OCI-LY7 (cell line): ENCODE results near the gene SMAD6. TPM values are rescaled to one million over a fixed set of nuclear protein-coding genes. Genes with fewer than 3 reads are reported as not detected.

Source experiments
- BruUV-seq: library from RNA; stranded (reverse); fragments of 400-500 nt; replicated peaks from 2 replicates; lab custom pipeline; 2021; lab: Mats Ljungman, UMichigan
- CTCF ChIA-PET: fragments of 300-600 bp; sonication (Branson Sonifier 250); formaldehyde crosslinking; loops from one replicate; lab custom pipeline; 2022; ENCODE audit warnings: antibody characterized with exemption; ENCODE audit not compliant: unreplicated experiment; lab: Charles Lee
- POLR2A ChIA-PET: fragments of 300-600 bp; sonication (Branson Sonifier 250); formaldehyde crosslinking; loops from one replicate; lab custom pipeline; 2022; ENCODE audit warnings: antibody characterized with exemption; lab: Charles Lee
- DNase-seq: peaks from one replicate; pipeline ENCODE4 v3.0.0-alpha.2; 2015; ENCODE audit warnings: low spot score
- H2AFZ ChIP-seq: fragments of 200-600 bp; sonication (generic), shearing (Covaris generic); 2 replicates; pipeline ENCODE4 v1.6.1; 2014; ENCODE audit warnings: mild to moderate bottlenecking, antibody characterized with exemption, low read length, moderate library complexity
- H3K27ac ChIP-seq: fragments of 200-600 bp; sonication (generic); 2 replicates; pipeline ENCODE4 v1.5.1; 2014; ENCODE audit warnings: mixed run types, low read depth, mild to moderate bottlenecking, moderate library complexity, low read length, inconsistent platforms; ENCODE audit not compliant: poor library complexity, severe bottlenecking
- H3K36me3 ChIP-seq: fragments of 200-600 bp; sonication (generic); 2 replicates; pipeline ENCODE4 v1.6.1; 2014; ENCODE audit warnings: mild to moderate bottlenecking, antibody characterized with exemption, low read length, moderate library complexity, mixed read lengths; ENCODE audit not compliant: insufficient read depth
- H3K4me1 ChIP-seq: fragments of 200-600 bp; sonication (generic); 2 replicates; pipeline ENCODE4 v1.5.1; 2014; ENCODE audit warnings: mild to moderate bottlenecking, low read length; ENCODE audit not compliant: insufficient read depth, poor library complexity, severe bottlenecking
- H3K4me2 ChIP-seq: fragments of 200-600 bp; sonication (generic); 2 replicates; pipeline ENCODE4 v1.6.1; 2014; ENCODE audit warnings: mild to moderate bottlenecking, low read length
- H3K4me3 ChIP-seq: fragments of 200-600 bp; sonication (generic); 2 replicates; pipeline ENCODE4 v1.5.1; 2014; ENCODE audit warnings: mild to moderate bottlenecking, low read depth, low read length; ENCODE audit not compliant: poor library complexity, severe bottlenecking
- H3K79me2 ChIP-seq: fragments of 200-600 bp; sonication (generic); 2 replicates; pipeline ENCODE4 v1.6.1; 2016; ENCODE audit warnings: low read depth, mild to moderate bottlenecking, low read length, moderate library complexity, mixed read lengths; ENCODE audit not compliant: insufficient read depth
- H3K9me2 ChIP-seq: fragments of 200-600 bp; sonication (generic); 2 replicates; pipeline ENCODE4 v1.6.1; 2016; ENCODE audit warnings: mild to moderate bottlenecking, low read length, mixed read lengths; ENCODE audit not compliant: insufficient read depth
- H3K9me3 ChIP-seq: fragments of 200-600 bp; sonication (generic); 2 replicates; pipeline ENCODE4 v1.6.1; 2014; ENCODE audit warnings: mild to moderate bottlenecking, mixed run types, low read length, mixed read lengths
- H4K20me1 ChIP-seq: fragments of 200-600 bp; sonication (generic); 2 replicates; pipeline ENCODE4 v1.6.1; 2014; ENCODE audit warnings: mild to moderate bottlenecking, antibody characterized with exemption, low read length, moderate library complexity, mixed read lengths; ENCODE audit not compliant: insufficient read depth
- CTCF ChIP-seq: fragments of 200-600 bp; sonication (generic); conservative IDR thresholded peaks from 2 replicates; pipeline ENCODE4 v1.5.1; 2014; ENCODE audit warnings: mild to moderate bottlenecking, antibody characterized with exemption, low read length, moderate library complexity, mixed read lengths
- EZH2phosphoT487 ChIP-seq: fragments of 200-600 bp; sonication (generic); IDR thresholded peaks from 2 replicates; pipeline ENCODE4 v1.6.1; 2018; ENCODE audit warnings: low read depth, borderline replicate concordance, mild to moderate bottlenecking, mixed run types, antibody characterized with exemption, low read length, moderate library complexity, mixed read lengths
- intact Hi-C: fragments of 100-400 bp; cut with micrococcal nuclease; formaldehyde crosslinking; loops from one replicate; pipeline ENCODE4 v1.10.0; 2022; ENCODE audit not compliant: unreplicated experiment
- total RNA-seq, 2 experiments: library from RNA; depleted of rRNA in 1 of 2; stranded (reverse); fragments of >200 nt in 1 of 2; shearing (Covaris generic) in 1 of 2; gene quantifications; 2 replicates each; pipeline ENCODE4 v1.2.3, GENCODE V29; 2014 to 2022

Gene SMAD6
- total RNA-seq, 2 experiments from 2014 or later, result 14.6 to 16.1 TPM

- H3K27ac ChIP-seq, result no peak overlapping the region
- H4K20me1 ChIP-seq, result no peaks in the 10 kb centered on the region
- H3K4me1 ChIP-seq, result peaks cover 15% of the 10 kb centered on the region
- no peaks in the 10 kb centered on the region; the same call in 1 of the 2 replicates for H3K36me3 ChIP-seq
- no peak overlapping the region for H2AFZ ChIP-seq
- no peak overlapping the region for H3K4me2 ChIP-seq
- TF ChIP-seq EZH2phosphoT487, result no peak
- TF ChIP-seq CTCF, result no peak
- H3K9me2 ChIP-seq, result no peaks in the 10 kb centered on the region
- ChIA-PET POLR2A (no interaction called here), CTCF (no interaction called here)
- DNase-seq, result no peak
- no peaks in the 10 kb centered on the region for H3K79me2 ChIP-seq
- intact Hi-C loops, result no loop called here
- H3K9me3 ChIP-seq, result 0 out of 2 replicates have a peak, but pooled peaks cover 5% of the 10 kb centered on the region
- BruUV-seq, result no TSS peak
- no peak overlapping the region for H3K4me3 ChIP-seq
Observed at GRCh38 chr15:66682246-66682645, 19.8 kb upstream of the SMAD6 start.

GRCh38 chr15:66682865-66683264 lies 19.2 kb upstream of the SMAD6 start:
- no peaks in the 10 kb centered on the region; the same call in 1 of the 2 replicates for H3K36me3 ChIP-seq
- H4K20me1 ChIP-seq, result no peaks in the 10 kb centered on the region
- peak overlapping the region; percentile 16; the same call in 1 of the 2 replicates for H2AFZ ChIP-seq
- TF ChIP-seq EZH2phosphoT487, result no peak
- no peak for TF ChIP-seq CTCF
- CTCF ChIA-PET, result no interaction called here
- POLR2A ChIA-PET, result no interaction called here
- BruUV-seq, result no TSS peak
- peak overlapping the region; percentile 30 for H3K4me2 ChIP-seq
- no peaks in the 10 kb centered on the region for H3K9me2 ChIP-seq
- H3K27ac ChIP-seq, result peak overlapping the region; percentile 51
- DNase-seq, result peak; percentile 36
- peaks cover 15% of the 10 kb centered on the region for H3K4me1 ChIP-seq
- H3K4me3 ChIP-seq, result no peak overlapping the region
- 0 out of 2 replicates have a peak, but pooled peaks cover 5% of the 10 kb centered on the region for H3K9me3 ChIP-seq
- H3K79me2 ChIP-seq, result no peaks in the 10 kb centered on the region
- intact Hi-C loops, result no loop called here

- 0 out of 2 replicates have a peak, but pooled peaks cover 5% of the 10 kb centered on the region for H3K9me3 ChIP-seq
- H4K20me1 ChIP-seq, result no peaks in the 10 kb centered on the region
- POLR2A ChIA-PET, result interaction anchor here (0.5 to 1.6 kb wide), 3 partner anchors 52 to 472 kb away, joined by 3 read pairs; no protein-coding TSS in a partner anchor
- DNase-seq, result no peak
- no peaks in the 10 kb centered on the region; the same call in 1 of the 2 replicates for H3K36me3 ChIP-seq
- H3K79me2 ChIP-seq, result no peaks in the 10 kb centered on the region
- peaks cover 24% of the 10 kb centered on the region for H3K4me1 ChIP-seq
- H3K9me2 ChIP-seq, result no peaks in the 10 kb centered on the region
- H3K4me3 ChIP-seq, result no peak overlapping the region
- no TSS peak for BruUV-seq
- no peak overlapping the region for H3K27ac ChIP-seq
- CTCF ChIA-PET, result no interaction called here
- no peak overlapping the region for H3K4me2 ChIP-seq
- H2AFZ ChIP-seq, result no peak overlapping the region
- intact Hi-C loops, result no loop called here
- no peak for TF ChIP-seq EZH2phosphoT487
- TF ChIP-seq CTCF, result no peak
Observed at GRCh38 chr15:66684136-66684681, 17.8 kb upstream of the SMAD6 start.
